GM13976 (cell line): ENCODE results near the gene LRRC58.

Experiments
- DNase-seq: peaks from one replicate; pipeline ENCODE4 v3.0.0; 2012; ENCODE audit warnings: low spot score
- in situ Hi-C: fragments of 300-500 bp; cut with MboI; formaldehyde crosslinking; loops from one replicate; pipeline ENCODE4 v1.12.0; 2022; ENCODE audit warnings: low sequenced_read_pairs, mixed read lengths, inconsistent platforms; ENCODE audit not compliant: unreplicated experiment
- TF ChIP-seq, protein P1 (sequence below): IDR thresholded peaks from 2 replicates; pipeline ENCODE4 v1.5.1; 2012; ENCODE audit warnings: borderline replicate concordance, mild to moderate bottlenecking; ENCODE audit not compliant: insufficient read depth; ENCODE audit errors: extremely low read depth, missing control alignments, control extremely low read depth

The LRRC58 gene

DNA sequence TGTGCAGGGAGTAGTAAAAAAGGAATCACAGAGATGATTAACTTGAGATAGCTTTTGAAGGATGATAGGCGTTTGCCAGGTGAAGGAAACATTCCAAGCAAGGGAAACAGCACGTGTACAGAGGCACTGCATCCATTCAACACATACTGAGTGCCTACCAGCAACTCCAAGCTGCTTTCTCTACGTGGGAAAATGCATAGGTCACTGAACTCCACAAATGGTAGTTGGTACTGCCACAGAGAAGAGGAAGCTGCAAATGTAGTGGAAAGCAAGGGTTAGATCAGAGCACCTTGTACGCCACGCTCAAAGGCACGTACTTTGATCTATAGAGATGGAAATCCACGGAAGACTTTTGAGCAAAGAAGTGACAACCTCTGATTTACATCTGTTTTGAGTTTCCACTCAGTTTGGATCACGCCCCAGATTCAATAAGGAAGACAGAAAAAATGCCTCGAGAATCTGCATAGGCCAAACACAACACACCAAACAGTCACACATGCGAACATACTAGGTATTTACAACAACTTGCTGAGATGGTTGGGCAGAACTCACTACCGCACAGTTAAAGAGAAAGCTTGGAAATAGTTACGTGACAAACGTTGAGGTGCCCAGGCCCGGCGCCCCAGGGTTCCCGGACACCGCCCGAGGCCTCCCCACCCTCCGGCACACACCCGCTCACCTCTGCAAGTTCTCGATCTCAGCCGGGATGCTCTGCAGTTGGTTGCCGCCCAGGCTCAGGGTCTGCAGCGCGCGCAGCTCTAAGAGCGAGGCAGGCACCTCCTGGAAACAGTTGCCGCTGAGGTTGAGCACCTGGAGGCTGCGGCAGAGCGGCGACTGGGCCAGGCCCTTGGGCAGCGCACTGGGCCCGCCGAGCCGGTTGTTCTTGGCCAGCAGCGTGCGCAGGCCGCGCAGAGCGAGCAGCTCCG, 826 bp downstream of the LRRC58 start:
- DNase-seq: peak; percentile 65
- in situ Hi-C loops: no loop called here
- TF ChIP-seq, protein P1, sequence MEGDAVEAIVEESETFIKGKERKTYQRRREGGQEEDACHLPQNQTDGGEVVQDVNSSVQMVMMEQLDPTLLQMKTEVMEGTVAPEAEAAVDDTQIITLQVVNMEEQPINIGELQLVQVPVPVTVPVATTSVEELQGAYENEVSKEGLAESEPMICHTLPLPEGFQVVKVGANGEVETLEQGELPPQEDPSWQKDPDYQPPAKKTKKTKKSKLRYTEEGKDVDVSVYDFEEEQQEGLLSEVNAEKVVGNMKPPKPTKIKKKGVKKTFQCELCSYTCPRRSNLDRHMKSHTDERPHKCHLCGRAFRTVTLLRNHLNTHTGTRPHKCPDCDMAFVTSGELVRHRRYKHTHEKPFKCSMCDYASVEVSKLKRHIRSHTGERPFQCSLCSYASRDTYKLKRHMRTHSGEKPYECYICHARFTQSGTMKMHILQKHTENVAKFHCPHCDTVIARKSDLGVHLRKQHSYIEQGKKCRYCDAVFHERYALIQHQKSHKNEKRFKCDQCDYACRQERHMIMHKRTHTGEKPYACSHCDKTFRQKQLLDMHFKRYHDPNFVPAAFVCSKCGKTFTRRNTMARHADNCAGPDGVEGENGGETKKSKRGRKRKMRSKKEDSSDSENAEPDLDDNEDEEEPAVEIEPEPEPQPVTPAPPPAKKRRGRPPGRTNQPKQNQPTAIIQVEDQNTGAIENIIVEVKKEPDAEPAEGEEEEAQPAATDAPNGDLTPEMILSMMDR: no peak

DNA sequence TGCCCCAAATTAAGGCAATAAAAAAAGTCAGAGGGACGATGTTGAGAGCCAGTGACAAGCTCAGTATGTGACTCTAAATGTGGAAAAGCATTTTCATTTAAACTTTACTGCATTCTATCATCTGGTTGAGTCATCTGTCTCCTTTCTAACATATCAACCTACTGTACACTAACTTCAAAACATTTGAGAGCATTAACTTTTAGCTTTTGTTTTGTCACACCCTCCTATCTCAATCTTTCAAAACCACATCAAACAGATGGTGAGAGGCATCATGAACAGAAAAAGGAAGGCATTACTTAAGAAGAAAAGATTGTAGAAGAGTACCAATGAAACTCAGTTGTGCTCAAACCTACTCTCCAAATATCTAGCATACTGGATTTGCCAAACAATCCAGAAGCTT, 4.8 kb downstream of the LRRC58 start:
- TF ChIP-seq, protein P1: no peak
- DNase-seq: peak; percentile 42
- in situ Hi-C loops: no loop called here

DNA sequence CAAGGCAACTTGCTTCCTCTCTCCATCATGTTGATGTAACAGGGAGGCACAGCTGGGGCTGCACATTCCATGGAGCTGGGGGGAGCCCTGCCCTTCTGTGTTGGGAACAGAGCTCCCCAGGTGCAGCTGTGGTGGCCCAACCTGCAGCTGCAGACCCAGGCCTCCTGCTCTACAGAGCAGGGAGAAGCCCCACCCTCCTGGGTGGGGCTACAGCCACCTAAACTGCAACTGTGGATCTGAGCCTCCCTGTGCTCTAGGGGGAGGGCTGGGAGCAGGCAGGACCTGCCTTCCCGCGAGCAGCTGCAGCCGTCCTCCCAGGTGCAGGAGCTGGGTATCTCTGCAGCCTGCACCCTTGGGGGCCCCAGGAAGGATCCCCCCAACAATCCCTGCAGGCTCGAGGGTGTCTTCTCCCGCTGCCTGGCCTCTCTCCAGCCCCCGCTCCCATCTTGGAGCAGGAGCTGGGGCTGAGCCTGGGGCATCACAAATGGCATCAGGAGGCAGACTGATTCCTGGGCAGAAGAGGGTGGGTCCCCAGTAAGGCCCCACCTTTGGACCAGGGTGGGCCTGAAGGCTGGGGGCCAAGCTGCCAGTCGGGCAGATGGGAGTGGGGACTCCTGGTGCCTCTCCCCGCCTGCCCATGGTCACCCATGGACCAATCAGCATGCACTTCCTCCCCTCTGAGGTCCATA, 7.4 kb downstream of the LRRC58 start:
- in situ Hi-C loops: no loop called here
- no peak for DNase-seq
- TF ChIP-seq, protein P1: no peak

DNA sequence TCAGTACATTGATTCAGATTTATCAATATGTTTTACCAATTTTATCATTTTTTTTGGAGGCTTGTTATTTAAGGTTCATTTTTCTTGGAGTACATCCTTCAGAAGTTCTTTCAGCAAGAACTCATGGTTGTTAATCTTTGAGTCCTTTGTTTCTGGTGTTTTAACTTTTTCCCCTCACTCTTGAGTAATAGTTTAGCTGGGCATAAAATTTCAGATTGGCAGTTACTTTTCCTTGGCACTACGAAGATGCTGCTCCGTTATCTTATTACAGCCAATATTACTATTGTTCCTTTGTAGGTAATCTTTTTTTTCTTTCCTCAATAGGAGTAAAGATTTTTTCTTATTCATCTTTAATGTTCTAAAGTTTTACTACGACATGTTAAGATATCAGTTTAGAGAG, 9.8 kb downstream of the LRRC58 start:
- TF ChIP-seq, protein P1: no peak
- in situ Hi-C loops: no loop called here
- no peak for DNase-seq

DNA sequence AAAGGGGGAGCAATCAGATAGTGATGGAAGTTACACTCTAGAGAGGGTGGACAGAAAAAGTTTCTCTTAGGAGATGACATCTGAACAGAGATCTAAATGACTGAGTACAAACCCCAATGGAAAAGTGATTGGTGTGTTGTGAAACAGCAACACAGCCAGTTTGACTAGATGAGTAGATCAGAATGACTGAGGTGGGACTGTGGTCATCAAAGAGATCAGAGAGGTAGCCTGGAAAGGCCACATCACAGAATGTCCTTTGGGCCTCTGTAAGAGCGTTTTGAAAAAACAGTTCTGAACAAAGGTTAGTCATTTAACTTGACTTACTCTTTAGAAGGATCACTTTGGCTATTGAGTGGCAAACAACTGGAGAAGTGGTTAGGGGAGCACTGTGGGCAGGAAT, 10.6 kb downstream of the LRRC58 start:
- DNase-seq: no peak
- in situ Hi-C loops: no loop called here
- TF ChIP-seq, protein P1: no peak

DNA sequence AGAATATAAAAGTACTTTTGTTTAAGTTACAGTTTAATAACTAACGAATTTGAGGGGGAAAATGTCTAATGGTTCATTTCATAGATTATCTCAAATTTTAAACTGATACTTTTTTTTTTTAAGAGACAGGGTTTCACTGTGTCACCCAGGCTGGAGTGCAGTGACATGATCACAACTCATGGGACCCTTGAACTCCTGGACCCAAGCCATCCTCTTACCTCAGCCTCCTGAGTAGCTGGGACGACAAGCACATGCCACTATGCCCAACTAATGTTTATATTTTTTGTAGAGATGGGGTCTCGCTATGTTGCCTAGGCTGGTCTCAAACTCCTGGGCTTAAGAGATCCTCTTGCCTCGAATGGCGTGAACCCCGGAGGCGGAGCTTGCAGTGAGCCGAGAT, 16.5 kb downstream of the LRRC58 start:
- in situ Hi-C loops: no loop called here
- TF ChIP-seq, protein P1: no peak
- no peak for DNase-seq
